ENCODE measurements around the gene DOCK4.

The DOCK4 gene

GRCh38 chr7:111753968-111754367 is 452.2 kb downstream of the DOCK4 start:
- TF ChIP-seq FOXM1 (IDR thresholded peaks at IDR 0.05; ENCODE audit: borderline replicate concordance, low read depth) (no peak), CREB1 (IDR thresholded peaks at IDR 0.05; ENCODE audit: low read depth) (no peak), REST (IDR thresholded peaks at IDR 0.05; ENCODE audit: low read depth) (no peak), ZBTB7A (IDR thresholded peaks at IDR 0.05; ENCODE audit: low read depth) (no peak), TCF12 (IDR thresholded peaks at IDR 0.05; ENCODE audit: low read depth) (no peak), USF1 (IDR thresholded peaks at IDR 0.05) (no peak), EGR1 (IDR thresholded peaks at IDR 0.05) (no peak), YY1 (IDR thresholded peaks at IDR 0.05; ENCODE audit: low read depth) (no peak), MAX (IDR thresholded peaks at IDR 0.05) (no peak), EP300 (IDR thresholded peaks at IDR 0.05; ENCODE audit: borderline replicate concordance) (no peak), RAD21 (IDR thresholded peaks at IDR 0.05; ENCODE audit: low read depth) (no peak), NFIC (IDR thresholded peaks at IDR 0.05) (no peak), CEBPB (IDR thresholded peaks at IDR 0.05) (no peak), TAF1 (IDR thresholded peaks at IDR 0.05; ENCODE audit: low read depth) (no peak)

GRCh38 chr7:111752022-111752582 is 454.1 kb downstream of the DOCK4 start:
- TF ChIP-seq YY1 (IDR thresholded peaks at IDR 0.05; ENCODE audit: low read depth) (no peak), ZBTB7A (IDR thresholded peaks at IDR 0.05; ENCODE audit: low read depth) (no peak), RAD21 (IDR thresholded peaks at IDR 0.05; ENCODE audit: low read depth) (peak; percentile 69)

- TF ChIP-seq TCF12 (IDR thresholded peaks at IDR 0.05; ENCODE audit: low read depth): no peak
- no peak for TF ChIP-seq USF1 (IDR thresholded peaks at IDR 0.05)
- no peak for TF ChIP-seq REST (IDR thresholded peaks at IDR 0.05; ENCODE audit: low read depth)
- TF ChIP-seq TEAD4 (IDR thresholded peaks at IDR 0.05): no peak
- TF ChIP-seq RAD21 (IDR thresholded peaks at IDR 0.05; ENCODE audit: low read depth): no peak
Observed at GRCh38 chr7:111750878-111751277, 455.3 kb downstream of the DOCK4 start.

- TF ChIP-seq NFIC (IDR thresholded peaks at IDR 0.05) (no peak), EGR1 (IDR thresholded peaks at IDR 0.05) (no peak), EP300 (IDR thresholded peaks at IDR 0.05; ENCODE audit: borderline replicate concordance) (no peak), USF1 (IDR thresholded peaks at IDR 0.05) (no peak), REST (IDR thresholded peaks at IDR 0.05; ENCODE audit: low read depth) (no peak), YY1 (IDR thresholded peaks at IDR 0.05; ENCODE audit: low read depth) (no peak), CEBPB (IDR thresholded peaks at IDR 0.05) (no peak), ZBTB7A (IDR thresholded peaks at IDR 0.05; ENCODE audit: low read depth) (no peak), CREB1 (IDR thresholded peaks at IDR 0.05; ENCODE audit: low read depth) (no peak)
Observed at GRCh38 chr7:111750228-111750627, 456.0 kb downstream of the DOCK4 start.

- TF ChIP-seq REST (IDR thresholded peaks at IDR 0.05; ENCODE audit: low read depth) (no peak), TEAD4 (IDR thresholded peaks at IDR 0.05) (no peak), EP300 (IDR thresholded peaks at IDR 0.05; ENCODE audit: borderline replicate concordance) (no peak), RAD21 (IDR thresholded peaks at IDR 0.05; ENCODE audit: low read depth) (no peak)
Observed at GRCh38 chr7:111749625-111750024, 456.6 kb downstream of the DOCK4 start.
